DOHH2 (cell line): ENCODE measurements around the gene KLHL21.

Experiments used
- EZH2phosphoT487 ChIP-seq: fragments of 200-600 bp; sonication (generic); IDR thresholded peaks from 2 replicates; pipeline ENCODE4 v1.6.1; 2017; ENCODE audit warnings: borderline replicate concordance, mild to moderate bottlenecking, antibody characterized with exemption, low read length, moderate library complexity, mixed read lengths
- TF ChIP-seq, protein P1 (sequence below): fragments of 200-600 bp; sonication (generic); IDR thresholded peaks from one replicate; pipeline ENCODE4 v1.5.1; 2014; ENCODE audit warnings: antibody characterized with exemption, mild to moderate bottlenecking, low read depth, low read length; ENCODE audit not compliant: poor library complexity, severe bottlenecking

DNA sequence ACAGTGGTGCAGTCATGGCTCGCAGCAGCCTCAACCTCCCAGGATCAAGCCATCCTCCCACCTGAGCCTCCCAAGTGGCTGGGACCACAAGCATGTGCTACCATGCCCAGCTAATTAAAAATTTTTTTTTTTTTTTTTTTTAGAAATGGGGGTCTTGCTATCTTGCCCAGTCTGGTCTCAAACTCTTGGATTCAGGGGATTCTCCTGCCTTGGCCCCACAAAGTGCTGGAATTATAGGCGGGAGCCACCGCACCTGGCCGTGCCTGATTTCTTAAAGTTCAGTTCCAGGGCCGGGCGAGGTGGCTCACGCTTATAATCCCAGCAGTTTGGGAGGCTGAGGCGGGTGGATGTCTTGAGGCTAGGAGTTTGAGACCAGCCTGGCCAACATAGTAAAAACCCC is 28.4 kb upstream of the KLHL21 start:
- no peak for TF ChIP-seq EZH2phosphoT487
- TF ChIP-seq, protein P1, sequence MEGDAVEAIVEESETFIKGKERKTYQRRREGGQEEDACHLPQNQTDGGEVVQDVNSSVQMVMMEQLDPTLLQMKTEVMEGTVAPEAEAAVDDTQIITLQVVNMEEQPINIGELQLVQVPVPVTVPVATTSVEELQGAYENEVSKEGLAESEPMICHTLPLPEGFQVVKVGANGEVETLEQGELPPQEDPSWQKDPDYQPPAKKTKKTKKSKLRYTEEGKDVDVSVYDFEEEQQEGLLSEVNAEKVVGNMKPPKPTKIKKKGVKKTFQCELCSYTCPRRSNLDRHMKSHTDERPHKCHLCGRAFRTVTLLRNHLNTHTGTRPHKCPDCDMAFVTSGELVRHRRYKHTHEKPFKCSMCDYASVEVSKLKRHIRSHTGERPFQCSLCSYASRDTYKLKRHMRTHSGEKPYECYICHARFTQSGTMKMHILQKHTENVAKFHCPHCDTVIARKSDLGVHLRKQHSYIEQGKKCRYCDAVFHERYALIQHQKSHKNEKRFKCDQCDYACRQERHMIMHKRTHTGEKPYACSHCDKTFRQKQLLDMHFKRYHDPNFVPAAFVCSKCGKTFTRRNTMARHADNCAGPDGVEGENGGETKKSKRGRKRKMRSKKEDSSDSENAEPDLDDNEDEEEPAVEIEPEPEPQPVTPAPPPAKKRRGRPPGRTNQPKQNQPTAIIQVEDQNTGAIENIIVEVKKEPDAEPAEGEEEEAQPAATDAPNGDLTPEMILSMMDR = no peak
